Mesodermal cell (in vitro differentiated cells): Measurements from ENCODE around the gene WWTR1.

Experiments used
- H3K27ac ChIP-seq: 2 replicates; pipeline ENCODE4 v1.7.0; 2013; ENCODE audit warnings: mild to moderate bottlenecking, low read depth, low read length, moderate library complexity; ENCODE audit not compliant: severe bottlenecking
- H3K36me3 ChIP-seq: 2 replicates; pipeline ENCODE4 v1.7.1; 2013; ENCODE audit warnings: mild to moderate bottlenecking, low read length, moderate library complexity; ENCODE audit not compliant: control insufficient read depth, insufficient read depth
- H3K4me1 ChIP-seq: one replicate; pipeline ENCODE4 v1.7.1; 2013; ENCODE audit warnings: mild to moderate bottlenecking, low read length; ENCODE audit not compliant: insufficient read depth, control insufficient read depth, poor library complexity, severe bottlenecking
- H3K4me3 ChIP-seq: 2 replicates; pipeline ENCODE4 v1.7.0; 2013; ENCODE audit warnings: low read length, control low read depth, mild to moderate bottlenecking; ENCODE audit not compliant: insufficient read depth, poor library complexity, severe bottlenecking; ENCODE audit errors: extremely low read depth
- H3K9me3 ChIP-seq: 2 replicates; pipeline ENCODE4 v1.7.1; 2013; ENCODE audit warnings: mild to moderate bottlenecking, low read length, moderate library complexity; ENCODE audit not compliant: control insufficient read depth
- WGBS, 2 experiments: methylation state at CpG; one replicate each; pipeline ENCODE4 v1.1.5; 2013; ENCODE audit warnings: missing lambda C conversion rate in 2 of 2; ENCODE audit not compliant: insufficient coverage in 2 of 2; 5-methylcytosine and 5-hydroxymethylcytosine counted together

The WWTR1 gene

GRCh38 chr3:149579838-149580542 is 77.8 kb downstream of the WWTR1 start:
- no peaks in the 10 kb centered on the region for H3K9me3 ChIP-seq
- peaks cover 4% of the 10 kb centered on the region for H3K36me3 ChIP-seq
- peaks cover 68% of the 10 kb centered on the region for H3K4me1 ChIP-seq
- H3K27ac ChIP-seq: no peak overlapping the region
- 78 to 100% methylated on average over 1 of the region's 4 CpGs for WGBS, 2 experiments
- H3K4me3 ChIP-seq: no peak overlapping the region

- Histone ChIP-seq H3K9me3 (no peaks in the 10 kb centered on the region), H3K36me3 (peaks cover 4% of the 10 kb centered on the region), H3K4me1 (peaks cover 67% of the 10 kb centered on the region), H3K27ac (no peak overlapping the region), H3K4me3 (no peak overlapping the region)
- 100% methylated on average over 1 of the region's 1 CpG for WGBS, 2 experiments
Observed at GRCh38 chr3:149579161-149579560, 78.7 kb downstream of the WWTR1 start.

- Histone ChIP-seq H3K4me1 (peaks cover 76% of the 10 kb centered on the region), H3K36me3 (peaks cover 7% of the 10 kb centered on the region), H3K9me3 (no peaks in the 10 kb centered on the region), H3K27ac (peak overlapping the region; percentile 6), H3K4me3 (no peak overlapping the region)
- WGBS, 2 experiments: 86% methylated on average over 1 to 2 of the region's 2 CpGs
Observed at GRCh38 chr3:149577801-149578200, 80.0 kb downstream of the WWTR1 start.

- Histone ChIP-seq H3K4me1 (peaks cover 74% of the 10 kb centered on the region), H3K27ac (peak overlapping the region; percentile 97), H3K9me3 (no peaks in the 10 kb centered on the region), H3K36me3 (peaks cover 24% of the 10 kb centered on the region), H3K4me3 (no peak overlapping the region)
- WGBS, 2 experiments: 21 to 28% methylated on average over 5 of the region's 5 CpGs
Observed at GRCh38 chr3:149575961-149576564, 81.8 kb downstream of the WWTR1 start.

- H3K27ac ChIP-seq: peak overlapping the region; percentile 97
- no peak overlapping the region for H3K4me3 ChIP-seq
- 42 to 46% methylated on average over 4 to 5 of the region's 7 CpGs for WGBS, 2 experiments
- peaks cover 68% of the 10 kb centered on the region for H3K4me1 ChIP-seq
- H3K36me3 ChIP-seq: peaks cover 26% of the 10 kb centered on the region
- H3K9me3 ChIP-seq: no peaks in the 10 kb centered on the region
Observed at GRCh38 chr3:149575213-149575960, 82.4 kb downstream of the WWTR1 start.

GRCh38 chr3:149572796-149573414 is 84.9 kb downstream of the WWTR1 start:
- H3K4me3 ChIP-seq: no peak overlapping the region
- no peak overlapping the region for H3K27ac ChIP-seq
- WGBS, 2 experiments: 83 to 100% methylated on average over 3 of the region's 6 CpGs
- H3K9me3 ChIP-seq: no peaks in the 10 kb centered on the region
- H3K4me1 ChIP-seq: peaks cover 45% of the 10 kb centered on the region
- peaks cover 36% of the 10 kb centered on the region for H3K36me3 ChIP-seq

GRCh38 chr3:149571381-149571780 is 86.4 kb downstream of the WWTR1 start:
- Histone ChIP-seq H3K4me3 (no peak overlapping the region), H3K9me3 (no peaks in the 10 kb centered on the region), H3K4me1 (peaks cover 47% of the 10 kb centered on the region), H3K36me3 (peaks cover 50% of the 10 kb centered on the region), H3K27ac (no peak overlapping the region)
- WGBS, 2 experiments: 100% methylated on average over 1 of the region's 2 CpGs; no CpG with 5 or more reads in 1 of the 2 experiments

GRCh38 chr3:149570016-149570415 is 87.8 kb downstream of the WWTR1 start:
- Histone ChIP-seq H3K36me3 (peaks cover 52% of the 10 kb centered on the region), H3K4me1 (peaks cover 33% of the 10 kb centered on the region), H3K9me3 (no peaks in the 10 kb centered on the region), H3K4me3 (no peak overlapping the region), H3K27ac (no peak overlapping the region)
- 78 to 90% methylated on average over 8 of the region's 8 CpGs for WGBS, 2 experiments

- WGBS, 2 experiments: 60 to 90% methylated on average over 1 of the region's 2 CpGs
- Histone ChIP-seq H3K27ac (peak overlapping the region; percentile 24), H3K36me3 (peaks cover 64% of the 10 kb centered on the region), H3K9me3 (no peaks in the 10 kb centered on the region), H3K4me1 (peaks cover 35% of the 10 kb centered on the region), H3K4me3 (no peak overlapping the region)
Observed at GRCh38 chr3:149567381-149567780, 90.4 kb downstream of the WWTR1 start.

- Histone ChIP-seq H3K27ac (peak overlapping the region; percentile 24), H3K4me3 (no peak overlapping the region), H3K9me3 (no peaks in the 10 kb centered on the region), H3K36me3 (peaks cover 56% of the 10 kb centered on the region), H3K4me1 (peaks cover 31% of the 10 kb centered on the region)
- 100% methylated on average over 2 of the region's 6 CpGs for whole genome bisulfite sequencing, 2 experiments
Observed at GRCh38 chr3:149566292-149566975, 91.4 kb downstream of the WWTR1 start.
